ENCODE data around the gene CRIP2.

GRCh38 chr14:105494606-105494929, 19.9 kb downstream of the CRIP2 start:
- TF ChIP-seq POLR2A (IDR thresholded peaks at IDR 0.05) (no peak), CTCF (IDR thresholded peaks at IDR 0.05) (no peak)
